RWPE2 (cell line): ENCODE data around the gene CDC42BPB.

Experiments
- ATAC-seq: fragments of 200-7000 bp; cut with Tn5 transposase; 3 replicates; pipeline ENCODE4 v1.9.1; 2021; ENCODE audit warnings: low read depth
- DNase-seq: peaks from one replicate; pipeline ENCODE4 v3.0.0-alpha.2; 2020; ENCODE audit warnings: low spot score
- H3K27ac ChIP-seq: fragments of 450-650 bp; 2 replicates; pipeline ENCODE4 v1.5.1; 2017; ENCODE audit warnings: mild to moderate bottlenecking; ENCODE audit not compliant: poor library complexity, severe bottlenecking
- H3K27me3 ChIP-seq: fragments of 250-450 bp; sonication (Bioruptor Pico); 2 replicates; pipeline ENCODE4 v1.5.1; 2021; ENCODE audit warnings: mild to moderate bottlenecking, moderate library complexity; ENCODE audit not compliant: insufficient read depth, poor library complexity, severe bottlenecking
- H3K36me3 ChIP-seq: fragments of 250-450 bp; sonication (Bioruptor Pico); 2 replicates; pipeline ENCODE4 v1.5.1; 2020; ENCODE audit warnings: low read depth, mild to moderate bottlenecking, moderate library complexity
- H3K4me1 ChIP-seq: fragments of 250-450 bp; sonication (Bioruptor Pico); 2 replicates; pipeline ENCODE4 v1.5.1; 2021; ENCODE audit warnings: mild to moderate bottlenecking, moderate library complexity; ENCODE audit not compliant: insufficient read depth, poor library complexity, severe bottlenecking
- H3K4me3 ChIP-seq: fragments of 250-450 bp; sonication (Bioruptor Pico); 2 replicates; pipeline ENCODE4 v1.5.1; 2021; ENCODE audit warnings: mild to moderate bottlenecking, moderate library complexity; ENCODE audit not compliant: severe bottlenecking
- H3K9me3 ChIP-seq: fragments of 250-450 bp; sonication (Bioruptor Pico); 2 replicates; pipeline ENCODE4 v1.5.1; 2021; ENCODE audit warnings: mild to moderate bottlenecking, moderate library complexity; ENCODE audit not compliant: severe bottlenecking
- CTCF ChIP-seq: fragments of 450-650 bp; IDR thresholded peaks from one replicate; pipeline ENCODE4 v1.5.1; 2017; ENCODE audit warnings: mild to moderate bottlenecking, moderate library complexity; ENCODE audit not compliant: poor library complexity, severe bottlenecking

Gene CDC42BPB

GRCh38 chr14:103022002-103022684 is 35.2 kb downstream of the CDC42BPB start:
- DNase-seq = peak; percentile 41
- Histone ChIP-seq H3K4me3 (no peak overlapping the region), H3K36me3 (peaks cover 5% of the 10 kb centered on the region; the same call in 1 of the 2 replicates), H3K4me1 (peaks cover 29% of the 10 kb centered on the region), H3K27me3 (no peaks in the 10 kb centered on the region), H3K9me3 (no peaks in the 10 kb centered on the region), H3K27ac (peak overlapping the region; percentile 2)
- TF ChIP-seq CTCF = no peak
- peak; percentile 53; the same call in 2 of the 3 replicates for ATAC-seq

GRCh38 chr14:103021684-103022001 is 35.7 kb downstream of the CDC42BPB start:
- Histone ChIP-seq H3K4me3 (no peak overlapping the region), H3K9me3 (no peaks in the 10 kb centered on the region), H3K36me3 (peaks cover 5% of the 10 kb centered on the region; the same call in 1 of the 2 replicates), H3K4me1 (peaks cover 26% of the 10 kb centered on the region), H3K27ac (peak overlapping the region; percentile 2), H3K27me3 (no peaks in the 10 kb centered on the region)
- no peak for TF ChIP-seq CTCF
- DNase-seq (peak; percentile 64), ATAC-seq (no peak)

- TF ChIP-seq CTCF = no peak
- no peak overlapping the region for H3K4me3 ChIP-seq
- H3K36me3 ChIP-seq = peaks cover 5% of the 10 kb centered on the region; the same call in 1 of the 2 replicates
- ATAC-seq (no peak), DNase-seq (peak; percentile 58)
- H3K27ac ChIP-seq = no peak overlapping the region
- H3K9me3 ChIP-seq = no peaks in the 10 kb centered on the region
- H3K4me1 ChIP-seq = peaks cover 17% of the 10 kb centered on the region
- no peaks in the 10 kb centered on the region for H3K27me3 ChIP-seq
Measured at GRCh38 chr14:103020271-103021170, 36.8 kb downstream of the CDC42BPB start.

- no peak for DNase-seq
- Histone ChIP-seq H3K36me3 (peaks cover 5% of the 10 kb centered on the region; the same call in 1 of the 2 replicates), H3K9me3 (no peaks in the 10 kb centered on the region), H3K27me3 (no peaks in the 10 kb centered on the region), H3K4me1 (peaks cover 24% of the 10 kb centered on the region), H3K27ac (no peak overlapping the region), H3K4me3 (no peak overlapping the region)
- ATAC-seq = no peak
- TF ChIP-seq CTCF = no peak
Measured at GRCh38 chr14:103019826-103020225, 37.5 kb downstream of the CDC42BPB start.
